Prostate gland (tissue), 2 donors: Measurements from ENCODE around the gene ARHGEF40.

Experiments used
- POLR2A ChIP-seq: fragments of 450-650 bp; IDR thresholded peaks from one replicate; pipeline ENCODE4 v1.6.1; 2016; ENCODE audit warnings: antibody characterized with exemption, mild to moderate bottlenecking
- POLR2AphosphoS5 ChIP-seq: sonication (generic); formaldehyde crosslinking; IDR thresholded peaks from one replicate; pipeline ENCODE4 v1.6.1; 2017; ENCODE audit warnings: antibody characterized with exemption
- TF ChIP-seq, protein P1 (sequence below), 4 experiments: fragments of 200-600 bp in 2 of 4; fragments of 450-650 bp in 2 of 4; sonication (generic) in 2 of 4; IDR thresholded peaks; 1 replicate in 3 of 4; 2 replicates in 1 of 4; pipeline ENCODE4 v1.5.1; 2016 to 2019; ENCODE audit warnings: antibody characterized with exemption in 4 of 4, mild to moderate bottlenecking in 2 of 4, moderate library complexity in 2 of 4

DNA sequence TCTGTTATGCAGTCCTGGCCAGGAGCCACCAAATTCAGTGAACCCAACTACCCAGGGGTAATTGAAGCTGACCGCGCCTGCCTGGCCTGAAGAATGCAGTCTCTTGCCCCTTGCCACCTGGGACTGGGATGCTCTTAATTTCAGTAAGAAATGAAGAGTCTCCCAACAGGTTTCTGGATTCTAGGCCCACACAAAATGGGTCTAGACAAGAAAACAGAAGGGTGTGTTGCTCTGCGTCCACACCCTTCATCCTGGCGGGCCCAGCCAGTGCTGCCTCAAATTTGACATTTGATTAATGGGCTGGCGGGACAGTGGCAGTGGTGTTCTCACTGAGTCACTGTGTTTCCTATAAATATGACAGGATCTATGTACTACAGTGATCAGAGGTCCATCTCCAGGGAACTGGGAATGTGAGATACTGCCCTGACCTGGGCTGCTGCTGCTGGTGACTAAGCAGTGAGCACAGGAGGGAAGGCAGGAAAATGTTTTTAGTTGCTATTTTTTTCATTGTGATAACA is 37.2 kb downstream of the ARHGEF40 start:
- no peak for TF ChIP-seq POLR2AphosphoS5
- TF ChIP-seq, protein P1, sequence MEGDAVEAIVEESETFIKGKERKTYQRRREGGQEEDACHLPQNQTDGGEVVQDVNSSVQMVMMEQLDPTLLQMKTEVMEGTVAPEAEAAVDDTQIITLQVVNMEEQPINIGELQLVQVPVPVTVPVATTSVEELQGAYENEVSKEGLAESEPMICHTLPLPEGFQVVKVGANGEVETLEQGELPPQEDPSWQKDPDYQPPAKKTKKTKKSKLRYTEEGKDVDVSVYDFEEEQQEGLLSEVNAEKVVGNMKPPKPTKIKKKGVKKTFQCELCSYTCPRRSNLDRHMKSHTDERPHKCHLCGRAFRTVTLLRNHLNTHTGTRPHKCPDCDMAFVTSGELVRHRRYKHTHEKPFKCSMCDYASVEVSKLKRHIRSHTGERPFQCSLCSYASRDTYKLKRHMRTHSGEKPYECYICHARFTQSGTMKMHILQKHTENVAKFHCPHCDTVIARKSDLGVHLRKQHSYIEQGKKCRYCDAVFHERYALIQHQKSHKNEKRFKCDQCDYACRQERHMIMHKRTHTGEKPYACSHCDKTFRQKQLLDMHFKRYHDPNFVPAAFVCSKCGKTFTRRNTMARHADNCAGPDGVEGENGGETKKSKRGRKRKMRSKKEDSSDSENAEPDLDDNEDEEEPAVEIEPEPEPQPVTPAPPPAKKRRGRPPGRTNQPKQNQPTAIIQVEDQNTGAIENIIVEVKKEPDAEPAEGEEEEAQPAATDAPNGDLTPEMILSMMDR (IDR thresholded peaks at IDR 0.05), result no peak
- TF ChIP-seq POLR2A, result no peak
